ENCODE data around the gene SKA2. TPM values are rescaled to one million over a fixed set of nuclear protein-coding genes. Genes with fewer than 3 reads are reported as not detected.
A peak's percentile ranks its signal among the peaks of the same experiment; 100 is the strongest.

The SKA2 gene
- total RNA-seq, 1 experiment from 2014 or later, result 119 TPM

DNA sequence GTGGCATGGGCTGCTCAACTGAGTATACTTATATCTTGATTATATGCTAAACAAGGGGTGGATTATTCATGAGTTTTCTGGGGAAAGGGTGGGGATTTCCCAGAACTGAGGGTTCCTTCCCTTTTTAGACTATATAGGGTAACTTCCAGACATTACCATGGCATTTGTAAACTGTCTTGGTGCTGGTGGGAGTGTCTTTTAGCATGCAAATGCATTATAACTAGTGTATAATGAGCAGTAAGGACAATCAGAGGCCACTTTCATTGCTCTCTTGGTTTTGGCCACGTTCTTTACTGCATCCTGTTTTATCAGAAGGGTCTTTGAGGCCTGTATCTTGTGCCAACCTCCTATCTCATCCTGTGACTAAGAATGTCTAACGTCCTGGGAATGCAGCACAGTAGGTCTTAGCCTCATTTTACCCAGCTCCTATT is 12.6 kb upstream of the SKA2 start:
- Mint-ChIP-seq H3K36me3 (ENCODE audit: insufficient read depth, unreplicated experiment) (peaks cover 36% of the 10 kb centered on the region), H3K27me3 (ENCODE audit: insufficient read depth, unreplicated experiment) (no peaks in the 10 kb centered on the region), H3K9me3 (ENCODE audit: unreplicated experiment) (no peaks in the 10 kb centered on the region), H3K27ac (ENCODE audit: unreplicated experiment) (no peak overlapping the region), H3K4me1 (ENCODE audit: low read depth, unreplicated experiment) (no peaks in the 10 kb centered on the region), H3K4me3 (ENCODE audit: unreplicated experiment) (no peak overlapping the region)
- ChIA-PET CTCF (no interaction called here), POLR2A (no interaction called here)
- H3K4me1 ChIP-seq, result no peaks in the 10 kb centered on the region
- H3K27me3 ChIP-seq (replicated peaks; ENCODE audit: control insufficient read depth, insufficient read depth, low read length), result no peaks in the 10 kb centered on the region
- intact Hi-C loops (cut with micrococcal nuclease; ENCODE audit: unreplicated experiment), result no loop called here
- 0 out of 2 replicates have a peak, but pooled peaks cover 1% of the 10 kb centered on the region for H3K36me3 ChIP-seq (ENCODE audit: control insufficient read depth, insufficient read depth, low read length)
- DNase-seq, result no peak
- no TSS peak for BruUV-seq (replicated peaks)
- no peak overlapping the region for H3K4me3 ChIP-seq (ENCODE audit: low read depth, low read length)
- H3K9me3 ChIP-seq, result no peaks in the 10 kb centered on the region
- no peak for TF ChIP-seq CTCF (IDR thresholded peaks at IDR 0.05; ENCODE audit: insufficient read depth in 1 of 2, low read depth in 1 of 2, low read length in 1 of 2, severe bottlenecking in 1 of 2, unreplicated experiment in 1 of 2)

DNA sequence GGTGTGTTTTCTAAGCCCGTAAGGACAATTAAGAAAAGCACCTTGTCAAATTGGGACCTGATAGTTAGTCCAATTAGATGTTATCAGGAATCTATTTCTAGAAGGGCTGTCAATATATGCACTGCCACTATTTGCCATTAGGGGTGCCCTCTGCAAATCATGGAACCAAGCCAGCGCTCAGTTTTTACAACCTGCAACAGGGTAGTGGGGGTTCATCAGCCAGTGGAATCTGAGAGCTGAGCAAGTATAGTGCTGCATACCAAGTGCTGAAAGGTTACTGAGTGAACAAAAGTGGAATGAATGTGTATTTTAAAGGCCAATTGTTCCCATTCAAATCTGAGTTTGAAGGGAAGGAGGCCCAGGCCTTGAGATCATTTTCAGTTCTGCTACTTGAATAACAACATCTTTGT is 11.0 kb upstream of the SKA2 start:
- CTCF ChIA-PET, result interaction anchor here (1.4 kb wide), 1 partner anchor 11 kb away, joined by 6 read pairs; the partner anchor contains the start of genes PRR11 and SKA2
- Histone ChIP-seq H3K4me3 (ENCODE audit: low read depth, low read length) (no peak overlapping the region), H3K27me3 (replicated peaks; ENCODE audit: control insufficient read depth, insufficient read depth, low read length) (no peaks in the 10 kb centered on the region), H3K4me1 (no peaks in the 10 kb centered on the region), H3K36me3 (ENCODE audit: control insufficient read depth, insufficient read depth, low read length) (no peaks in the 10 kb centered on the region), H3K9me3 (no peaks in the 10 kb centered on the region)
- H3K4me3 Mint-ChIP-seq (ENCODE audit: unreplicated experiment), result no peak overlapping the region
- peak; percentile 69 to 73 for TF ChIP-seq CTCF (IDR thresholded peaks at IDR 0.05; ENCODE audit: insufficient read depth in 1 of 2, low read depth in 1 of 2, low read length in 1 of 2, severe bottlenecking in 1 of 2, unreplicated experiment in 1 of 2)
- no peaks in the 10 kb centered on the region for H3K4me1 Mint-ChIP-seq (ENCODE audit: low read depth, unreplicated experiment)
- H3K9me3 Mint-ChIP-seq (ENCODE audit: unreplicated experiment), result no peaks in the 10 kb centered on the region
- POLR2A ChIA-PET, result interaction anchor here (0.9 kb wide), 1 partner anchor 11 kb away, joined by 3 read pairs; the partner anchor contains the start of gene SKA2
- no peak overlapping the region for H3K27ac Mint-ChIP-seq (ENCODE audit: unreplicated experiment)
- BruUV-seq (replicated peaks), result no TSS peak
- H3K36me3 Mint-ChIP-seq (ENCODE audit: insufficient read depth, unreplicated experiment), result peaks cover 41% of the 10 kb centered on the region
- intact Hi-C loops (cut with micrococcal nuclease; ENCODE audit: unreplicated experiment), result no loop called here
- no peaks in the 10 kb centered on the region for H3K27me3 Mint-ChIP-seq (ENCODE audit: insufficient read depth, unreplicated experiment)
- DNase-seq, result peak; percentile 50 to 62

DNA sequence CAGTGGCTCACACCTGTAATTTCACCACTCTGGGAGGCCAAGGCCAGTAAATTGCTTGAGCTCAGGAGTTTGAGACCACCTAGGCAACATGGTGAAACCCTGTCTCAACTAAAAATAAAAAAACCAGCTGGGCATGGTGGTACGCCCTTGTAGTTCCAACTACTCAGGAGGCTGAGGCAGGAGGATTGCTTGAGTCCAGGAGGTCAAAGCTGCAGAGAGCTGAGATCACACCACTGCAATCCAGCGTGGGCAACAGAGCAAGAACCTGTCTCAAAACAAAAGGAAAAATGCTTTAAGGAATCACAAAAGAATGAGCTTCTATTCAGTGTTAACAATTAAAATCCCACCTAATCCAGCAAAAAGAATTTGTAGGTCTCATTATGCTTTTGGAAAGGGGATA is 6.5 kb upstream of the SKA2 start:
- H3K27ac Mint-ChIP-seq (ENCODE audit: unreplicated experiment), result no peak overlapping the region

More for the DNA sequence above, 6.5 kb upstream of the SKA2 start:
- H3K4me1 ChIP-seq, result no peaks in the 10 kb centered on the region
- ChIA-PET CTCF (no interaction called here), POLR2A (no interaction called here)
- Mint-ChIP-seq H3K36me3 (ENCODE audit: insufficient read depth, unreplicated experiment) (peaks cover 33% of the 10 kb centered on the region), H3K9me3 (ENCODE audit: unreplicated experiment) (no peaks in the 10 kb centered on the region), H3K27me3 (ENCODE audit: insufficient read depth, unreplicated experiment) (no peaks in the 10 kb centered on the region), H3K4me3 (ENCODE audit: unreplicated experiment) (no peak overlapping the region), H3K4me1 (ENCODE audit: low read depth, unreplicated experiment) (peaks cover 12% of the 10 kb centered on the region)
- H3K4me3 ChIP-seq (ENCODE audit: low read depth, low read length), result no peak overlapping the region
- BruUV-seq (replicated peaks), result no TSS peak
- H3K9me3 ChIP-seq, result no peaks in the 10 kb centered on the region
- intact Hi-C loops (cut with micrococcal nuclease; ENCODE audit: unreplicated experiment), result no loop called here
- no peaks in the 10 kb centered on the region; the same call in 1 of the 2 replicates for H3K36me3 ChIP-seq (ENCODE audit: control insufficient read depth, insufficient read depth, low read length)
- no peak for TF ChIP-seq CTCF (IDR thresholded peaks at IDR 0.05; ENCODE audit: insufficient read depth in 1 of 2, low read depth in 1 of 2, low read length in 1 of 2, severe bottlenecking in 1 of 2, unreplicated experiment in 1 of 2)
- H3K27me3 ChIP-seq (replicated peaks; ENCODE audit: control insufficient read depth, insufficient read depth, low read length), result no peaks in the 10 kb centered on the region
- DNase-seq, result peak in 1 of 2 experiments; percentile 8

Measured in Caco-2 (cell line).